ENCODE measurements around the gene AHCYL2. TPM values are rescaled to one million over a fixed set of nuclear protein-coding genes. Genes with fewer than 3 reads are reported as not detected.

AHCYL2 gene
- total RNA-seq, 1 experiment from 2014 or later: 23.2 TPM

- Mint-ChIP-seq H3K9me3 (no peaks in the 10 kb centered on the region), H3K4me3 (no peak overlapping the region), H3K36me3 (ENCODE audit: insufficient read depth in 1 of 3, low read depth in 3 of 3) (no peaks in the 10 kb centered on the region), H3K27me3 (ENCODE audit: low read depth) (no peaks in the 10 kb centered on the region), H3K27ac (no peak overlapping the region), H3K4me1 (peaks cover 2 to 7% of the 10 kb centered on the region in 2 experiments; a peak in 3 of 4 replicates)
- no peak for TF ChIP-seq CTCF (conservative IDR thresholded peaks at IDR 0.05)
- no peak overlapping the region for H3K4me2 ChIP-seq (ENCODE audit: insufficient read depth, insufficient read length, low read length)
- no peak overlapping the region for H2BK12ac ChIP-seq (ENCODE audit: insufficient read length, low read depth, low read length)
- no peak overlapping the region for H2BK5ac ChIP-seq (ENCODE audit: insufficient read length, low read length)
- no peaks in the 10 kb centered on the region for H3K79me1 ChIP-seq (ENCODE audit: insufficient read depth, low read depth, low read length, poor library complexity, severe bottlenecking)
- H3K79me2 ChIP-seq (ENCODE audit: insufficient read depth, low read length): no peaks in the 10 kb centered on the region
- no peak overlapping the region for H3T11ph ChIP-seq (ENCODE audit: low read length)
- no peak overlapping the region for H2BK120ac ChIP-seq (ENCODE audit: low read depth, low read length, poor library complexity, severe bottlenecking)
- no peaks in the 10 kb centered on the region for H3K27me3 ChIP-seq (ENCODE audit: insufficient read depth, low read length)
- no peak overlapping the region for H3K27ac ChIP-seq (ENCODE audit: insufficient read length, low read depth, low read length)
- no peak overlapping the region for H3K4ac ChIP-seq (ENCODE audit: low read depth, low read length)
- no peak overlapping the region for H2AFZ ChIP-seq (ENCODE audit: low read length)
- no peak overlapping the region for H3K23ac ChIP-seq (ENCODE audit: insufficient read length, low read depth, low read length)
- no peaks in the 10 kb centered on the region for H3K9me3 ChIP-seq (ENCODE audit: control insufficient read depth, low read depth, low read length)
- DNase-seq: no peak
- H4K8ac ChIP-seq (replicated peaks; ENCODE audit: insufficient read length, low read depth, low read length): no peak overlapping the region
- no peak overlapping the region for H2BK20ac ChIP-seq (ENCODE audit: low read depth, low read length, poor library complexity, severe bottlenecking)
- no peak overlapping the region for H3K56ac ChIP-seq (ENCODE audit: insufficient read length, low read depth, low read length)
- H4K5ac ChIP-seq (ENCODE audit: insufficient read length, low read depth, low read length): no peak overlapping the region
- H4K91ac ChIP-seq (ENCODE audit: insufficient read length, low read depth, low read length): no peak overlapping the region
- no peak overlapping the region for H3K14ac ChIP-seq (ENCODE audit: insufficient read depth, low read length)
- no peaks in the 10 kb centered on the region for H3K4me1 ChIP-seq (ENCODE audit: insufficient read depth, low read length)
- no peaks in the 10 kb centered on the region for H3K23me2 ChIP-seq (ENCODE audit: insufficient read length, low read depth, low read length, poor library complexity, severe bottlenecking)
- H2AK5ac ChIP-seq (ENCODE audit: insufficient read length, low read length): no peak overlapping the region
- H3K18ac ChIP-seq (ENCODE audit: insufficient read length, low read depth, low read length): no peak overlapping the region
- H4K20me1 ChIP-seq (ENCODE audit: control insufficient read depth, insufficient read depth, insufficient read length): no peaks in the 10 kb centered on the region
- H3K9ac ChIP-seq (ENCODE audit: extremely low read depth, insufficient read length, low read length): no peak overlapping the region
- H2BK15ac ChIP-seq (ENCODE audit: low read depth, low read length): no peak overlapping the region
These were observed 131.3 kb downstream of the AHCYL2 start for GRCh38 chr7:129356176-129356575.

Data from H9 (cell line).